Measurements from ENCODE around the gene DNMT3B. TPM values are rescaled to one million over a fixed set of nuclear protein-coding genes. Genes with fewer than 3 reads are reported as not detected.

Gene DNMT3B
- total and polyA plus RNA-seq, 4 donors: 0.31 to 3.1 (median 0.90) TPM

DNA sequence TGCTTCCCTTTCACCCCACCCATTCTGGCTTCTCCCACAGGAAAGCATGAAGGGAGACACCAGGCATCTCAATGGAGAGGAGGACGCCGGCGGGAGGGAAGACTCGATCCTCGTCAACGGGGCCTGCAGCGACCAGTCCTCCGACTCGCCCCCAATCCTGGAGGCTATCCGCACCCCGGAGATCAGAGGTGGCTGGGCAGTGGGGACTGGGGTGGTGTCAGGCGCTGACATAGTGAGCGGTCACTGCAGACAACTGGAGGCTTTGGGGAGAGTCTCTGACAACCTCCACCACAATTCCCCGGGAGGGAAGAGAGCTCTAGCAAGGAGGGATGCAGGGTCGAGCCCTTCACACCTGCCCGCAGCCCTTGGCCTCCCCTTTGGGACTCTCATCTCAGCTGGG is 18.1 kb downstream of the DNMT3B start:
- DNase-seq: no peak
- ATAC-seq (ENCODE audit: insufficient read depth, low FRiP score): no peak

GRCh38 chr20:32780749-32781655 is 18.8 kb downstream of the DNMT3B start:
- Histone ChIP-seq H3K9me3 (ENCODE audit: control insufficient read depth in 4 of 4, insufficient read depth in 3 of 4, low read length in 3 of 4) (no peaks in the 10 kb centered on the region), H3K9ac (ENCODE audit: insufficient read depth in 1 of 2, low read length in 2 of 2) (no peak overlapping the region), H3K4me1 (ENCODE audit: control insufficient read depth in 5 of 5, insufficient read depth in 5 of 5, low read length in 5 of 5) (no peaks in the 10 kb centered on the region), H3K27ac (ENCODE audit: low read depth in 1 of 2, low read length in 1 of 2) (no peak overlapping the region), H3K36me3 (ENCODE audit: control insufficient read depth in 4 of 4, insufficient read depth in 4 of 4, low read length in 4 of 4) (peaks cover 0 to 4% (median 0%) of the 10 kb centered on the region in 4 donors), H3K4me3 (no peak overlapping the region), H3K27me3 (ENCODE audit: control insufficient read depth in 3 of 3, insufficient read depth in 3 of 3, low read length in 2 of 3) (no peaks in the 10 kb centered on the region)
- ATAC-seq (ENCODE audit: insufficient read depth, low FRiP score) (no peak), DNase-seq (no peak)
- TF ChIP-seq CTCF (IDR thresholded peaks at IDR 0.05; ENCODE audit: control extremely low read depth, extremely low read depth): no peak
- WGBS, 2 donors: 87 to 89% methylated on average over 18 of the region's 18 CpGs

More for the DNA sequence above, 18.1 kb downstream of the DNMT3B start:
- no peak for TF ChIP-seq CTCF (IDR thresholded peaks at IDR 0.05; ENCODE audit: control extremely low read depth, extremely low read depth)
- peaks cover 0 to under 1% (median 0%) of the 10 kb centered on the region in 4 donors for H3K36me3 ChIP-seq (ENCODE audit: control insufficient read depth in 4 of 4, insufficient read depth in 4 of 4, low read length in 4 of 4)
- no peaks in the 10 kb centered on the region for H3K27me3 ChIP-seq (ENCODE audit: control insufficient read depth in 3 of 3, insufficient read depth in 3 of 3, low read length in 2 of 3)
- no peak overlapping the region for H3K27ac ChIP-seq (ENCODE audit: low read depth in 1 of 2, low read length in 1 of 2)
- 96% methylated on average over 16 of the region's 16 CpGs for WGBS, 2 donors
- H3K9me3 ChIP-seq (ENCODE audit: control insufficient read depth in 4 of 4, insufficient read depth in 3 of 4, low read length in 3 of 4): no peaks in the 10 kb centered on the region
- no peak overlapping the region for H3K4me3 ChIP-seq
- no peaks in the 10 kb centered on the region for H3K4me1 ChIP-seq (ENCODE audit: control insufficient read depth in 5 of 5, insufficient read depth in 5 of 5, low read length in 5 of 5)
- no peak overlapping the region for H3K9ac ChIP-seq (ENCODE audit: insufficient read depth in 1 of 2, low read length in 2 of 2)

- Histone ChIP-seq H3K27me3 (ENCODE audit: control insufficient read depth in 3 of 3, insufficient read depth in 3 of 3, low read length in 2 of 3) (no peaks in the 10 kb centered on the region), H3K27ac (ENCODE audit: low read depth in 1 of 2, low read length in 1 of 2) (no peak overlapping the region), H3K4me1 (ENCODE audit: control insufficient read depth in 5 of 5, insufficient read depth in 5 of 5, low read length in 5 of 5) (no peaks in the 10 kb centered on the region), H3K9ac (ENCODE audit: insufficient read depth in 1 of 2, low read length in 2 of 2) (no peak overlapping the region), H3K9me3 (ENCODE audit: control insufficient read depth in 4 of 4, insufficient read depth in 3 of 4, low read length in 3 of 4) (no peaks in the 10 kb centered on the region), H3K4me3 (no peak overlapping the region), H3K36me3 (ENCODE audit: control insufficient read depth in 4 of 4, insufficient read depth in 4 of 4, low read length in 4 of 4) (peaks cover 0 to 10% (median 2%) of the 10 kb centered on the region in 4 donors)
- DNase-seq (no peak), ATAC-seq (ENCODE audit: insufficient read depth, low FRiP score) (no peak)
- 89 to 93% methylated on average over 13 of the region's 13 CpGs for WGBS, 2 donors
- no peak for TF ChIP-seq CTCF (IDR thresholded peaks at IDR 0.05; ENCODE audit: control extremely low read depth, extremely low read depth)
Observed at GRCh38 chr20:32784369-32785080, 22.3 kb downstream of the DNMT3B start.
